Subcutaneous adipose tissue (tissue), 4 donors: ENCODE measurements around the gene TRIM33. TPM values are rescaled to one million over a fixed set of nuclear protein-coding genes. Genes with fewer than 3 reads are reported as not detected.

Experiments
- small RNA-seq: library from RNA; depleted of rRNA; stranded (forward); fragments of <200 nt; gene quantifications from one replicate; pipeline ENCODE3, GENCODE V24; 2016
- total RNA-seq, 4 donors: library from RNA; depleted of rRNA; stranded (reverse); fragments of >200 nt; gene quantifications; one replicate each; pipeline ENCODE4 v1.1.0, GENCODE V29; 2016
- TF ChIP-seq, protein P1 (sequence below): fragments of 450-650 bp; IDR thresholded peaks from one replicate; pipeline ENCODE4 v1.5.1; 2016; ENCODE audit warnings: low read depth, mild to moderate bottlenecking, control low read depth, antibody characterized with exemption, moderate library complexity

TRIM33 gene
- total RNA-seq, 4 donors from 2014 or later: 36.2 to 44.3 (median 38.7) TPM

GRCh38 chr1:114347431-114348209 is 163.4 kb downstream of the TRIM33 start:
- TF ChIP-seq, protein P1, sequence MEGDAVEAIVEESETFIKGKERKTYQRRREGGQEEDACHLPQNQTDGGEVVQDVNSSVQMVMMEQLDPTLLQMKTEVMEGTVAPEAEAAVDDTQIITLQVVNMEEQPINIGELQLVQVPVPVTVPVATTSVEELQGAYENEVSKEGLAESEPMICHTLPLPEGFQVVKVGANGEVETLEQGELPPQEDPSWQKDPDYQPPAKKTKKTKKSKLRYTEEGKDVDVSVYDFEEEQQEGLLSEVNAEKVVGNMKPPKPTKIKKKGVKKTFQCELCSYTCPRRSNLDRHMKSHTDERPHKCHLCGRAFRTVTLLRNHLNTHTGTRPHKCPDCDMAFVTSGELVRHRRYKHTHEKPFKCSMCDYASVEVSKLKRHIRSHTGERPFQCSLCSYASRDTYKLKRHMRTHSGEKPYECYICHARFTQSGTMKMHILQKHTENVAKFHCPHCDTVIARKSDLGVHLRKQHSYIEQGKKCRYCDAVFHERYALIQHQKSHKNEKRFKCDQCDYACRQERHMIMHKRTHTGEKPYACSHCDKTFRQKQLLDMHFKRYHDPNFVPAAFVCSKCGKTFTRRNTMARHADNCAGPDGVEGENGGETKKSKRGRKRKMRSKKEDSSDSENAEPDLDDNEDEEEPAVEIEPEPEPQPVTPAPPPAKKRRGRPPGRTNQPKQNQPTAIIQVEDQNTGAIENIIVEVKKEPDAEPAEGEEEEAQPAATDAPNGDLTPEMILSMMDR: no peak

- TF ChIP-seq, protein P1: no peak
These were observed 164.4 kb downstream of the TRIM33 start for GRCh38 chr1:114346480-114347029.

DNA sequence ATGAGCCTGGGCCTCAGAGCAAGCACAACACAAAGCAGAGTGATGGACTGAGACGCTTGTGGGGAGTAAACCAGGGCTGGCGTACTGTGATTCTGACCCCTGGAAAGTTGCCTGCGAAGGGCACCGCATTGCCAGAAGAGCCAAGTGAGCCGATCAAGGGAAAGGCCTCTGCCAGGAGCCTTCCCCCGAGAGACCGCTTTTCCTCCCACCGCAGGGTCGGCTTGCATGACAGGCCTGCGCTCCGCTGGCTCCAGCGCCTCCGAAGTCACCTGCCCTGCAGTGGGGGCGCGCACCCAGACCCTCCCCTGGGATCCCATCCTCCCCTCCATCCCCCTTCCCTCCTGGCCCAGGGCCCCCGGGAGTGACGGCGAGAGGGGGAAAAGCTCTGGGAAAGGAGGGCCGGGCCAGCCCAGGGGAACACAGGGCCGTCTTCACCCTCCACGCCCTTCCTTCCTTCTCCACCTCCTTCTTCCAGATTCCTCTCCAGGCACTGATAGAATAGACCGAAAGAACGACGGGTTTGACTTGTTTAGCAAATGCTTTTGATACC is 165.0 kb downstream of the TRIM33 start:
- TF ChIP-seq, protein P1: no peak

DNA sequence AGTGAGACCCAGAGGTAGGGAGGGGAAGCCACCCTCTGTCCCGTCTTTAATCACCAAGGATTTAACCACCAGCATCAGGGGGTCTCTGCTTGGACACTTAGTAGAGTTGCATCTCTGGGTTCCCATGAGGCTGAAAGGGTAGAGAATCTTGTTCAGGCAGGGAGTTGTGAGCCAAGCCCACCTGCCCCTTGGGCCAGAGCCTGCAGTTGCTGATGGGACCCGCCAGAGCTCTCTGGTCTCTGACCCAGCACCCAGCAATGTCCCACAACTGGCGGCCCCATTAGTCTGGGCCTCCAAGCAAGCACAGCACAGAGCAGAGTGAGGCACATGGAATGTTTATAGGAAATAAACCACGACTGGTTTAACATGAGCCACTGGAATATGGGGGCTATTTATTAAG is 166.3 kb downstream of the TRIM33 start:
- TF ChIP-seq, protein P1: no peak

Small RNA genes lying within 50 kb of the gene (small RNA-seq; reads per million reads assigned to genes)
- 0.49 reads per million for gene RF00019

Other genes starting within 250 kb of the TRIM33 start
- 10 to 100 TPM; 20.7 to 50.4 (median 30.3) TPM for gene BCAS2, start 70.4 kb upstream of the TRIM33 start, total RNA-seq
- gene DENND2C, start 158.8 kb upstream of the TRIM33 start, total RNA-seq: 1 to 10 TPM; 2.3 to 3.7 (median 2.8) TPM
- under 1 TPM in 1 of 4 donors, not detected in 3; 0.51 TPM for gene AMPD1, start 184.3 kb upstream of the TRIM33 start, total RNA-seq
- 10 to 100 TPM; 23.5 to 38.8 (median 31.1) TPM for gene NRAS, start 205.6 kb upstream of the TRIM33 start, total RNA-seq
- gene CSDE1, start 246.8 kb upstream of the TRIM33 start, total RNA-seq: 1,000 to 10,000 TPM; 1,034 to 3,143 (median 1,944) TPM